ENCODE data around the gene CYP2A13.
"Not testable (repeated sequence)": the region's sequence is repeated elsewhere in the genome, so short reads cannot be mapped to it uniquely, and the experiment has no call there.

CYP2A13 gene

GRCh38 chr19:41120929-41121911 lies 33.0 kb downstream of the CYP2A13 start:
- not testable (repeated sequence) for DNase-seq (ENCODE audit: low read depth)

GRCh38 chr19:41122846-41123245 lies 34.6 kb downstream of the CYP2A13 start:
- DNase-seq (ENCODE audit: low read depth): not testable (repeated sequence)

- no peak for DNase-seq (ENCODE audit: low read depth)
These were observed 35.6 kb downstream of the CYP2A13 start for GRCh38 chr19:41123716-41124294.

GRCh38 chr19:41126765-41127203 lies 38.5 kb downstream of the CYP2A13 start:
- not testable (repeated sequence) for DNase-seq (ENCODE audit: low read depth)

GRCh38 chr19:41127362-41127761 lies 39.1 kb downstream of the CYP2A13 start:
- not testable (repeated sequence) for DNase-seq (ENCODE audit: low read depth)

GRCh38 chr19:41127801-41128300 lies 39.6 kb downstream of the CYP2A13 start:
- DNase-seq (ENCODE audit: low read depth): not testable (repeated sequence)

GRCh38 chr19:41128692-41129091 lies 40.4 kb downstream of the CYP2A13 start:
- no peak for DNase-seq (ENCODE audit: low read depth)

GRCh38 chr19:41131186-41131585 lies 42.9 kb downstream of the CYP2A13 start:
- DNase-seq (ENCODE audit: low read depth): no peak

GRCh38 chr19:41133260-41133659 lies 45.0 kb downstream of the CYP2A13 start:
- no peak for DNase-seq (ENCODE audit: low read depth)

- DNase-seq (ENCODE audit: low read depth): no peak
These were observed 46.4 kb downstream of the CYP2A13 start for GRCh38 chr19:41134616-41135015.

- DNase-seq (ENCODE audit: low read depth): not testable (repeated sequence)
These were observed 47.4 kb downstream of the CYP2A13 start for GRCh38 chr19:41135390-41136384.

GRCh38 chr19:41136636-41137455 lies 48.6 kb downstream of the CYP2A13 start:
- DNase-seq (ENCODE audit: low read depth): no peak

GRCh38 chr19:41144403-41144802 lies 56.2 kb downstream of the CYP2A13 start:
- DNase-seq (ENCODE audit: low read depth): peak; percentile 72

Data from HS-27A (cell line).